Stimulated activated CD8-positive, alpha-beta memory T cell treated with anti-CD3 and anti-CD28 coated beads, Interleukin-4, amount 100 ng/mL, for 48 hours (primary cell): ENCODE results near the gene NEK11.

ENCODE experiments used
- DNase-seq: peaks from one replicate; pipeline ENCODE4 v3.0.0-alpha.2; 2020

Gene NEK11

GRCh38 chr3:131047582-131047981 lies 20.9 kb downstream of the NEK11 start:
- no peak for DNase-seq

GRCh38 chr3:131048030-131048429 lies 21.4 kb downstream of the NEK11 start:
- DNase-seq = no peak

DNA sequence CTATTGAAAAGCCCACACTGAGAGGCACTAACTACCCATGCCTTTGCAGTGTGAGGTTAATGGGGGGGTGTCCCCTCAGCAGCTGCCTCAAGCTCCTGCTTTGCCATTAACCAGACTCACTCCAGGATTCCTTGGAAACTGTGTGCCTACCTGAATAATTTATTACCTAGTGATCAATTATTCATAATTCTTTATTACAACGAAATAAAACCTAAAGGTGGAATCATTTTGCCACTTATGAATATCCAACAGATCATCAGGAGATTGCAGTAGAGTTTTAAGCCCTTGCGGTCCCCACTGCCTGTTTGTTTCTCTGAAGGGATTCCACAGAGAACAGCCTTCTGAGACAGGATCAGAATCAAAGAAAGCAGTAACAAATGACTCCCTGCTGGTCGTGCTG lies 23.3 kb downstream of the NEK11 start:
- DNase-seq = no peak

GRCh38 chr3:131053043-131053859 lies 26.6 kb downstream of the NEK11 start:
- no peak for DNase-seq

- no peak for DNase-seq
These were observed 41.3 kb downstream of the NEK11 start for GRCh38 chr3:131067983-131068382.

- no peak for DNase-seq
These were observed 45.5 kb downstream of the NEK11 start for GRCh38 chr3:131072099-131072559.

GRCh38 chr3:131072845-131073244 lies 46.2 kb downstream of the NEK11 start:
- DNase-seq = no peak

GRCh38 chr3:131075632-131076328 lies 49.1 kb downstream of the NEK11 start:
- DNase-seq = no peak

GRCh38 chr3:131077904-131078303 lies 51.2 kb downstream of the NEK11 start:
- DNase-seq = no peak

DNA sequence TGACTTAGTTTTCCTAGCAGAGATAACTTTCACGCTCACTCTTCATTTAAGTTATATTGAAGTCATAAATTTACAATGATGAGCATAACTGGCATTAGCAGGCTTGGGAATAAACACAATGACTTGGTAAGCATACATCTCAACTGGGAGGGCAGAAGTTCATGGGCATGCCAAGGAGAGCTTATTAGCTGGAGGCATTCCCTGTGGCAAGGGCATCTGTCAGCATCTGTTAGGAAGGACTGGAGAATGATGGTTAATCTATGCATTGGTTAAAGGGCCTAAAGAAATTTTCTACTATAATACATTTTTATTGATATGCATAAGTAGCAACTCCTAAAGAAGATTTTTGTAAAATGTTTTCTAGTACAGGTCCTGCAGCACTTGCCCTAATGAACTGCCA lies 52.4 kb downstream of the NEK11 start:
- DNase-seq = no peak

- DNase-seq = no peak
These were observed 54.5 kb downstream of the NEK11 start for GRCh38 chr3:131081224-131081623.

DNA sequence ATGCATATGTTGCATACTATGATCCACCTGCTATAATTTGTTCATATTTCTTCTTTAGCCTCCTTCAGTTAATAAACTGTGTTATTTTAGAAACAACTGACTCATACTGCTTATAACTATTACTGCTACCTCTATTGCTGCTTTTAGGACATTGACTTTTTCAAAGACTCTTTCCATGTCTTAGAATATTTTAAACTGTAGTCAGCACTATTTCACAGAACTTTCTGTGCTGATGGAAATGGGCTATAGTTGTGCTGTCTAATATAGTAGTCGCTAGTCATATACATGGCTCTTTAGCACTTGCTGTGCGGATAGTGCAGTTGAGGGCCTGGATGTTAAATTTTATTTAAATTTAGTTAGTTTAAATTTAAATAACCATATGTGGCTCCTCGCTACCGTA lies 55.6 kb downstream of the NEK11 start:
- no peak for DNase-seq

GRCh38 chr3:131082871-131083863 lies 56.5 kb downstream of the NEK11 start:
- no peak for DNase-seq

GRCh38 chr3:131091768-131092167 lies 65.1 kb downstream of the NEK11 start:
- DNase-seq = no peak

DNA sequence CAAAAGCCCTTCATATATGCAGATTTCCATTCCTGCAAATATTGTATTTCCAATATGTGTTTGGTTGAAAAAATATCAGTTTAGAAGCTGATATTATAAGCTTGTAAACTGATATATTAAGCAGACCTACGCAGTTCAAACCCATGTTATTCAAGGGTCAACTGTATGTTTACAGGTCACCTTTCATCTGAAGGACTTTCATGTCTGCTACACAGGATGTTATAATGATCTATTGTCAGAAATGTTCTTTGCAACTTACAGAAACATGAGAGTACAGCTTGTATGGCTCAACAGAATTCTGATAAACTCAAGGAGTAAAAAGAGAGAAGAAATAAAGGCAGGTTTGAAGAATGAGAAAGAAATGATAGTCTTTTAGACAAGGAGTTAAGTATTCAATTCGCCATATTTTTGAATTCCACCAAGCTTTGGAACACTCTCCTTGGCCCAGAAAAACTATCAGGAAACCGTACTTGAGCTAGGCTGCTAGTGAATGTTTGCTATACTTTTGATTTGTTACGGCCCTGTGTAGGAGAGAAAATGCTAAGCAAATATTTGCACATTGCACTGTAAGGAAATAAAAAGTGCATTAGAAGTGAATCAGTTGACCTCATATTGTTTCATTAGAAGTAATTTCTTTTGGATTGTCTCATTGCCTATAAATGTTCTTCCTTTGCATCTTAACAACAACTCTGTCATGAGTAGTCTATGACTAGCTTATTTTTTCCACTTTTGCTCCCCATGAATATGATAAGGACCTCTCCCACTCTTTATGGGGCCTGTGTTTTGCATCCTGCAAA lies 81.2 kb downstream of the NEK11 start:
- no peak for DNase-seq

DNA sequence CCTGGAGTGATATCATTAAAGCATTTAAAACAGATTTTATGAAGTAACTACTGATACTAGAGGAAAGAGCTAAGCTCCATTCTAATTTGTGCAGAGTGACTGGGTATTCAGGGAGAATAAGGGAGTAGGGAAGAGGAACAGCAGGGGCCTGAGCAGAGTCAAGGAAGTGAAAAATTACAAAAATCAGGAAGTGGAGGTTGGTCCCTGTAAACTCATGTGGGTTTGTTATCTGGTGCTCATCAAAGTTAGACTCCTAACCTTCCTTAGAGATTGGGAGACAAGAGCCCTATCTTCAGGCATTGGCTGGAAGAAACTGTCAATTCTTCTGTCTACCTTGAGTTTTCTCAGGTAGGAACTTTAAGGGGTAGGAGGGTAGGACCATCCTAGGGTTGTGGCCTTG lies 82.5 kb downstream of the NEK11 start:
- no peak for DNase-seq

- DNase-seq = no peak
These were observed 83.4 kb downstream of the NEK11 start for GRCh38 chr3:131110087-131110486.

- no peak for DNase-seq
These were observed 87.6 kb downstream of the NEK11 start for GRCh38 chr3:131114256-131114655.

- DNase-seq = no peak
These were observed 99.0 kb downstream of the NEK11 start for GRCh38 chr3:131125684-131126083.

DNA sequence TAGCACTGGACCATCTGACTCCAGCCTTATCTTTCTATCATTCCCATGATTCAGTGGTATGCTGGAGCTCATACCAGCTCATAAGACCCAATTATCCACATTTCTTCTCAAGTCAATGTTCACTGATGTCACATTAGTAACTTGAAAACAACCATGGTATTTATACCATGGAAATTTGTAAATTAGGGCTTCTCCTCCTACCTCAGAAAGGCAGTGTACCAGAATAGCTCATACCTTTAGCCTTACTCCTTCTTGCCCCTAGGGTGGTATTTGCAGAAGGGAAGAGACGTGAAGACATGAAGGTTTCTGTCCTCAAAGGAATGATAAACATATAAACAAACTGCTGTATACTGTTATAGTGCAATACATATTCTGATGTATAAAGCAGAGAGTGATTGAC lies 114.2 kb downstream of the NEK11 start:
- DNase-seq = no peak

- DNase-seq = no peak
These were observed 115.1 kb downstream of the NEK11 start for GRCh38 chr3:131141770-131142169.

DNA sequence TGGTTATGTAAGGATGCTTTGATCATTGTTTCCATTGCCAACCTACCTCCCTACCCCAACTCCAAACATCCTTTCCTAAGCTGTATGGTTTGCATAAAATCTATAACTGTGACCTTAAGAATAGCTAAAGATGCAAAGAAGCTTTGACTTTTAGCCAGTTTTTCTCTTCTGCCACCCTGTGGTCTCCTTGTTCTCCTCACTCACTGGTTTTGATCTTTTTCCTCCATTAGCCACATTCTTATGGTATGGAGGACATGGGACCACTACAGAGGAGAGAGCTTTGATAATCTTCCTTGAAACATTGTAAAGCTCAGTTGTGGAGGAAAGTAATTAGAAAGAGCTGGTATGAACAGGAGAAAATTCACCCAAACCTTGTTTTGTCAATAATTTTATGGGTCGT lies 115.9 kb downstream of the NEK11 start:
- no peak for DNase-seq
